Mesendoderm (in vitro differentiated cells): ENCODE data around the gene CCDC201.

ENCODE experiments used
- DNase-seq: peaks from one replicate; pipeline ENCODE4 v3.0.0; 2013
- H2AK5ac ChIP-seq: 2 replicates; pipeline ENCODE4 v1.6.1; 2013; ENCODE audit warnings: low read length, inconsistent platforms
- H2BK120ac ChIP-seq: 2 replicates; pipeline ENCODE4 v1.6.1; 2013; ENCODE audit warnings: low read depth, mild to moderate bottlenecking, low read length, moderate library complexity, mixed read lengths
- H2BK15ac ChIP-seq: replicated peaks from 2 replicates; pipeline ENCODE4 v1.6.1; 2013; ENCODE audit warnings: low read depth, mild to moderate bottlenecking, moderate library complexity
- H2BK5ac ChIP-seq: 2 replicates; pipeline ENCODE4 v1.6.1; 2013; ENCODE audit warnings: low read length, inconsistent platforms
- H3K18ac ChIP-seq: 2 replicates; pipeline ENCODE4 v1.6.1; 2013; ENCODE audit warnings: mild to moderate bottlenecking, low read length, mixed read lengths
- H3K23ac ChIP-seq: one replicate; pipeline ENCODE4 v1.6.1; 2013; ENCODE audit warnings: low read length
- H3K27ac ChIP-seq: 2 replicates; pipeline ENCODE4 v1.5.1; 2013; ENCODE audit warnings: low read depth, mild to moderate bottlenecking, inconsistent platforms, low read length, moderate library complexity
- H3K27me3 ChIP-seq: 2 replicates; pipeline ENCODE4 v1.6.1; 2013; ENCODE audit warnings: low read length, control low read depth, mild to moderate bottlenecking, inconsistent platforms; ENCODE audit not compliant: insufficient read depth, poor library complexity
- H3K36me3 ChIP-seq: 2 replicates; pipeline ENCODE4 v1.6.1; 2013; ENCODE audit warnings: low read length, inconsistent platforms; ENCODE audit not compliant: control insufficient read depth, insufficient read depth
- H3K4ac ChIP-seq: one replicate; pipeline ENCODE4 v1.6.1; 2013; ENCODE audit warnings: low read depth, mild to moderate bottlenecking, low read length, moderate library complexity
- H3K4me1 ChIP-seq: 2 replicates; pipeline ENCODE4 v1.6.1; 2013; ENCODE audit warnings: low read depth, low read length, inconsistent platforms; ENCODE audit not compliant: control insufficient read depth
- H3K4me2 ChIP-seq: 2 replicates; pipeline ENCODE4 v1.6.1; 2013; ENCODE audit warnings: low read length
- H3K4me3 ChIP-seq: 2 replicates; pipeline ENCODE4 v1.5.1; 2013; ENCODE audit warnings: mild to moderate bottlenecking, low read length
- H3K56ac ChIP-seq: one replicate; pipeline ENCODE4 v1.6.1; 2013; ENCODE audit warnings: low read length
- H3K79me1 ChIP-seq: 2 replicates; pipeline ENCODE4 v1.6.1; 2013; ENCODE audit warnings: low read length, inconsistent platforms
- H3K79me2 ChIP-seq: 2 replicates; pipeline ENCODE4 v1.6.1; 2013; ENCODE audit warnings: mild to moderate bottlenecking, low read length; ENCODE audit not compliant: control insufficient read depth, insufficient read depth
- H3K9ac ChIP-seq: 2 replicates; pipeline ENCODE4 v1.6.1; 2013; ENCODE audit warnings: low read length, inconsistent platforms
- H4K5ac ChIP-seq: one replicate; pipeline ENCODE4 v1.6.1; 2013; ENCODE audit warnings: low read length
- H4K8ac ChIP-seq: one replicate; pipeline ENCODE4 v1.6.1; 2013; ENCODE audit warnings: low read depth, mild to moderate bottlenecking, control low read depth, low read length, moderate library complexity
- WGBS: extraction: QIAGEN DNeasy Blood & Tissue Kit; methylation state at CpG from one replicate; pipeline ENCODE4 v1.1.7; 2013; ENCODE audit warnings: low lambda C conversion rate, missing lambda C conversion rate; ENCODE audit not compliant: insufficient coverage; ENCODE audit errors: extremely low coverage; 5-methylcytosine and 5-hydroxymethylcytosine counted together

Gene CCDC201

DNA sequence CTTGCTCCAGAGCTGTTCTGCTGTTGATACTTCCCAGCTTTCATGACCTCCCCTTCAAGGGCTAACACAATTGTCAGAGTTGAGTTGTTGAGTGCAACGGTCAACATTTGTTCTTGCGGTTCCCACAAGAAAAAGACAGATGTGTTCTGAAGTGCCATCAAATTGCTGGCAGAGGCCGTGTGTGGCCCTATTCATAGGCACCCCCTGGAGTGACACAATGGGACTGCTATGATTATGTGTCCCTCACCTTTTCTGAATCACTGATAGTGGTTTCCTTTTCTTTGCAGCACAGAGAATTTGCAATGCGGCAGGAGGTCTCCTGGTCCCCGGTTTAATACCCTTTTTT, 9.6 kb upstream of the CCDC201 start:
- H3K4me2 ChIP-seq, result no peak overlapping the region
- H3K79me1 ChIP-seq, result no peaks in the 10 kb centered on the region
- H3K9ac ChIP-seq, result no peak overlapping the region
- H2AK5ac ChIP-seq, result no peak overlapping the region
- H3K56ac ChIP-seq, result no peak overlapping the region
- H4K8ac ChIP-seq, result no peak overlapping the region
- H2BK15ac ChIP-seq, result no peak overlapping the region
- no peak overlapping the region for H2BK120ac ChIP-seq
- no peak overlapping the region for H3K23ac ChIP-seq
- H3K4me3 ChIP-seq, result no peak overlapping the region
- no peaks in the 10 kb centered on the region for H3K27me3 ChIP-seq
- H3K4ac ChIP-seq, result no peak overlapping the region
- no peaks in the 10 kb centered on the region for H3K79me2 ChIP-seq
- H2BK5ac ChIP-seq, result no peak overlapping the region
- H3K27ac ChIP-seq, result no peak overlapping the region
- H3K36me3 ChIP-seq, result no peaks in the 10 kb centered on the region
- no CpG with 5 or more reads among the region's 5 CpGs for WGBS
- no peak overlapping the region for H3K18ac ChIP-seq
- peak; percentile 27 for DNase-seq
- no peak overlapping the region for H4K5ac ChIP-seq
- H3K4me1 ChIP-seq, result peaks cover 3% of the 10 kb centered on the region

DNA sequence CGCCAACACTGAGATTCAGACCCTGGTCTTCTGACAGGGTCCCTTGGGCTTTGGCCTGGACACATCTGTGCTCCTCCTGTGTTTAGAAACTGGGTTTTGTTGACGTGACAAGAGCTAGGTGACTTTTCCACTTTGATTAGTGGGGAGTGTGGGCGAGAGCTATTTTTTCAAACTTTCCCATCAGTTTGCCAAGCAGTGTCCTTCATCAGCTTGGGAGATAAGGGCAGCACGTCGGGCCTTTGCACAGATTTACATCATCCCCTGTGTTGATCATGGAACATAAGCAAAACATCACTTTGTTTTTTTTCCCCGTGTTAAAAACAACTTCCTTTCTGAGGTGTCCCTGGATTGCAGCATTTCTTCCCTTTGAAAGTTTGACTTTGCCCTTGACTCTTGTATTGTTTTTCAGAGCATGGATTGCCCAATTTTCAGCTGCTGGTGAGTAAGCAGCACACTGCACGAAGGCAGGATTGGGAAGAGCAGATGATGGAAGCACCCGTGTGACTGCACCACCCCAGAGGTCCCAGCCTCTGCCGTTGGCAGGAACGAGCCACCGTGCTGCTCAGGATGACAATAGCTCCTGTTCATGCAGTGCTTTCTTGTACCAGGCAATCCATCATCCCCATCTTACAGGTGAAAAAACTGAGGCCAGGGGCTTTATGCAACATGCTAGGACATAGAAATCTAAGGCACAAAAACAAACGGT, 9.0 kb upstream of the CCDC201 start:
- no CpG with 5 or more reads among the region's 12 CpGs for WGBS
- Histone ChIP-seq H3K36me3 (no peaks in the 10 kb centered on the region), H3K4me3 (no peak overlapping the region), H3K9ac (no peak overlapping the region), H4K5ac (no peak overlapping the region), H2BK15ac (no peak overlapping the region), H3K23ac (no peak overlapping the region), H2BK120ac (no peak overlapping the region), H3K56ac (no peak overlapping the region), H3K27me3 (no peaks in the 10 kb centered on the region), H3K4me1 (peaks cover 3% of the 10 kb centered on the region), H4K8ac (no peak overlapping the region), H2BK5ac (no peak overlapping the region), H3K27ac (no peak overlapping the region), H3K18ac (no peak overlapping the region), H3K79me2 (no peaks in the 10 kb centered on the region), H3K79me1 (no peaks in the 10 kb centered on the region), H2AK5ac (no peak overlapping the region), H3K4ac (no peak overlapping the region), H3K4me2 (no peak overlapping the region)
- no peak for DNase-seq

DNA sequence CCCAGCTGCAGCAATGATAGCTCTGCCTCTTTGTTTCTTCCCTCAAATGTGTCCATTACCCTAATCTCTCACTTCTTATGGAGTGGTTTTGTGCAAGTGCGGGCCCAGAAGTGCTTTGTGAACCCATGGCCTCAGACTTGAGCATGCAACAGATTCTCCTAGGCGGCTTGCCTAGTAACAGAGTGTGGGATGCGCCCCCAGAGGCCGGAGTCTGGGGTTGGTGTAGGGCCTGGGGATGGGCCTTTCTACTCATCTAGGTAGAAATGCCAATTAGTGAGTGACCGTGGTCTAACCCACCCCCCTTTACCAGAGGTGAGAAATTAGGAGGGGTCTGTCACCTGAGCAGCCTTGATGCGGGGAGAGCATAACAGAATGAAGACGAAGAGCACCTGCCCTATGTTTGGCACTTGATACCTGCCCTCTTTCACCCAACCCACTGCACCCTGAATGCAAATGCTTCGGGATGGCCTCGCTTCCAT, 8.4 kb upstream of the CCDC201 start:
- Histone ChIP-seq H3K79me2 (no peaks in the 10 kb centered on the region), H2BK120ac (no peak overlapping the region), H2BK5ac (no peak overlapping the region), H2BK15ac (no peak overlapping the region), H3K18ac (no peak overlapping the region), H3K9ac (no peak overlapping the region), H3K56ac (no peak overlapping the region), H3K79me1 (no peaks in the 10 kb centered on the region), H2AK5ac (no peak overlapping the region), H3K36me3 (no peaks in the 10 kb centered on the region), H3K4me2 (no peak overlapping the region), H3K4ac (no peak overlapping the region), H3K23ac (no peak overlapping the region), H4K8ac (no peak overlapping the region), H3K4me3 (no peak overlapping the region), H3K4me1 (peaks cover 3% of the 10 kb centered on the region), H3K27ac (no peak overlapping the region), H4K5ac (no peak overlapping the region), H3K27me3 (no peaks in the 10 kb centered on the region)
- DNase-seq, result no peak
- no CpG with 5 or more reads among the region's 9 CpGs for WGBS

DNA sequence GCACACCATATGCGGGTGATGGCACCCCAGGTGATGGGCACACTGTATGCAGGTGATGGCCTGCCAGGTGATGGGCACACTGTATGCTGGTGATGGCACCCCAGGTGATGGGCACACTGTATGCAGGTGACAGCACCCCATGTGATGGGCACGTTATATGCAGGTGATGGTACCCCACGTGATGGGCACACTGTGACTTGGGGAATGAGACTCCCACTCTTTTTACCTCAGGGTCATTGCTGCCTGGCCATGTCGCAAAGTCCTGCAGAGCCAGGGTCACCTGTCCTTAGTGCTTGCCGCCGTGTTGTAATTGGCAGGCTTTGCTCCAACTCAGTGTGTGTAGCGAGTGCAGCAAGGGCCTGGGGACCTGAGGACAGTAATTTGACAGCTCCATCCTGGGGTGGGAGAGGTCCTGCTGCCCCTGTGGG, 7.6 kb upstream of the CCDC201 start:
- Histone ChIP-seq H3K27ac (no peak overlapping the region), H3K27me3 (no peaks in the 10 kb centered on the region), H3K4ac (no peak overlapping the region), H3K4me3 (no peak overlapping the region), H3K4me2 (no peak overlapping the region), H3K36me3 (no peaks in the 10 kb centered on the region), H2BK120ac (no peak overlapping the region), H4K8ac (no peak overlapping the region), H3K9ac (no peak overlapping the region), H2BK15ac (no peak overlapping the region), H4K5ac (no peak overlapping the region), H2AK5ac (no peak overlapping the region), H3K79me1 (no peaks in the 10 kb centered on the region), H3K23ac (no peak overlapping the region), H3K79me2 (no peaks in the 10 kb centered on the region), H3K56ac (no peak overlapping the region), H3K4me1 (peaks cover 3% of the 10 kb centered on the region), H2BK5ac (no peak overlapping the region), H3K18ac (no peak overlapping the region)
- no CpG with 5 or more reads among the region's 7 CpGs for WGBS
- DNase-seq, result no peak

DNA sequence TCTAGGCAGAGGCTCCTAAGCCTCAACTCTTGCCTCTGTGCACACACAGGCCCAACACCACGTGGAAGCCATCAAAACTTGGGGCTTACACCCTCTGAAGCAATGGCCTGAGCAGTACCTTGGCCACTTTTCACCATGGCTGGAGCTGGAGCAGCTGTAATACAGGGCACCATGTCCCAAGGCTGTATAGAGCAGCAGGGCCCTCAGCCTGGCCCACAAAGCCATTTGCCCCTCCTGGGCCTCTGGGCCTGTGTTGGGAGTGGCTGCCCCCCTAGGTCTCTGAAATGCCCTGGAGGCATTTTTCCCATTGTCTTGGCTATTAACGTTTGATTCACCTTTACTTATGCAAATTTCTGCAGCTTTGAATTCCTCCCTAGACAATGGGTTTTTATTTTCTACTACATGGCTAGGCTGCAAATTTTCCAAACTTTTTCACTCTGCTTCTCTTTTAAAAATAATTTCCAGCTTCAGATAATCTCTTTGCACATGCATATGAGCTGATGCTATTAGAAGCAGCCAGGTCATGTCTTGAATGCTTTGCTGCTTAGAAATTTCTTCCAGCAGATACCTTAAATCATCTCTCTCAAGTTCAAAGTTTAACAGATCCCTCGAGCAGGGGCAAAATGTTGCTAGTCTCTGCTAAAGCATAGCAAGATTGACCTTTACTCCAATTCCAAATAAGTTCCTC, 5.7 kb upstream of the CCDC201 start:
- Histone ChIP-seq H3K4me1 (peaks cover 3% of the 10 kb centered on the region), H3K9ac (no peak overlapping the region), H2AK5ac (no peak overlapping the region), H3K27ac (no peak overlapping the region), H3K4me3 (no peak overlapping the region), H3K79me1 (no peaks in the 10 kb centered on the region), H3K27me3 (no peaks in the 10 kb centered on the region), H2BK120ac (no peak overlapping the region), H3K56ac (no peak overlapping the region), H3K4ac (no peak overlapping the region), H3K36me3 (no peaks in the 10 kb centered on the region), H4K8ac (no peak overlapping the region), H4K5ac (no peak overlapping the region), H2BK5ac (no peak overlapping the region), H2BK15ac (no peak overlapping the region), H3K18ac (no peak overlapping the region), H3K4me2 (no peak overlapping the region), H3K79me2 (no peaks in the 10 kb centered on the region), H3K23ac (no peak overlapping the region)
- no CpG with 5 or more reads among the region's 3 CpGs for WGBS
- no peak for DNase-seq
